ENCODE data around the gene INO80B.
"Not testable (repeated sequence)": the region's sequence is repeated elsewhere in the genome, so short reads cannot be mapped to it uniquely, and the experiment has no call there.

Gene INO80B

GRCh38 chr2:74482801-74483674 lies 28.2 kb downstream of the INO80B start, which contains the start of the genes CCDC142 and TTC31:
Gene CCDC142 (minus strand): TSS chr2:74482998. CDS start chr2:74482837, 161 bp downstream.
Gene TTC31 (plus strand): TSS chr2:74483081. CDS start chr2:74483096, 15 bp downstream.
- peak; percentile 95 for DNase-seq

DNA sequence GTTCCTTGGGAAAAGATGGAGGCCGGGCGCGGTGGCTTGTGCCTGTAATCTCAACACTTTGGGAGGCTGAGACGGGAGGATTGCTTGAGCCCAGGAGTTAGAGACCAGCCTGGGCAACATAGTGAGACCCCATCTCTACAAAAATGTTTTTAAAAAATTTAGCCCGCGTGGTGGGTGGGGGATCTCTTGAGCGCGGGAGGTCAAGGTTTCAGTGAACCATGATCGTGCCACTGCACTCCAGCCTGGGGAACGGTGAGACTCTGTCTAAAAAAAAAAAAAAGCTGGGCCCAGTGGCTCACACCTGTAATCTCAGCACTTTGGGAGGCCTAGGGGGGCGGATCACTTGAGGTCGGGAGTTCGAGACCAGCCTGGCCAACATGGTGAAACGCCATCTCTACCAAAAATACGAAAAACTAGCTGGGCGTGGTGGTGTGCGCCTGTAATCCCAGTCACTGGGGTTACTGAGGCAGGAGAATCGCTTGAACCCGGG lies 28.8 kb downstream of the INO80B start:
- DNase-seq, result not testable (repeated sequence)

DNA sequence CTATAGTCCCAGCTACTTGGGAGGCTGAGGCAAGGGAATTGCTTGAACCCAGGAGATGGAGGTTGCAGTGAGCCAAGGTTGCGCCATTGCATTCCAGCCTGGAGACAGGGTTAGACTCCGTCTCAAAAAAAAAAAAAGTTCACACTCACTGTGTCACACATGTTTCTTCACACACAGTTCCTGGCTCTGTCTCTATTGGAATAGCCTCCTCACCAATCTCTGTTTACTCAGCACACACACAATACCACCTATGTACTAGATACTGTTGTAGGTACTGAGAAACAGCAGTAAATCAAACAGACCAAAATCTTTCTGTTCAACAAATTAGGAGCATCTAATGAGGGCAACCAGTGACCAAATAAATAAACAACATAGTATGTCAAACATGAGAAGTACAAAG lies 31.3 kb downstream of the INO80B start:
- no peak for DNase-seq

- DNase-seq, result no peak
Measured at GRCh38 chr2:74488643-74489481, 34.0 kb downstream of the INO80B start.

DNA sequence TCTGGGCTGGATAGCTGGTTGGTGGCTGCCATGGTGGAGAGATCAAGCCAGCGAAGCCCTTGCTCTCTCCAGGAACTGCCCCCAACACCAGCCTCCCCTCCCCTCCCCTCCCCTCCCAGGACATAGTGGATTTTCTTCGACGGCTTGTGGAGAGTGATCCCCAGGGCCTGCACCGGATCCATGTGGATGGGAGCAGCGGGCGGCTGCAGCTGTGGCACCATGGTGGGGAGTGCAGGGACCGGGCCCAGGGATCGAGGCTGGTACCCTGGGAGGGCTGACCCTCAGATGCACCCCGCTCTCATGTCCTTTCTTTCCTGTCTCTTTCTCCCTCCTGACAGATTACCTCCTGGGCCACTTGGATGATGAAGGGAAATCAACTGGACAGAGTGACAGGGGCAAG lies 35.0 kb downstream of the INO80B start:
- no peak for DNase-seq

DNA sequence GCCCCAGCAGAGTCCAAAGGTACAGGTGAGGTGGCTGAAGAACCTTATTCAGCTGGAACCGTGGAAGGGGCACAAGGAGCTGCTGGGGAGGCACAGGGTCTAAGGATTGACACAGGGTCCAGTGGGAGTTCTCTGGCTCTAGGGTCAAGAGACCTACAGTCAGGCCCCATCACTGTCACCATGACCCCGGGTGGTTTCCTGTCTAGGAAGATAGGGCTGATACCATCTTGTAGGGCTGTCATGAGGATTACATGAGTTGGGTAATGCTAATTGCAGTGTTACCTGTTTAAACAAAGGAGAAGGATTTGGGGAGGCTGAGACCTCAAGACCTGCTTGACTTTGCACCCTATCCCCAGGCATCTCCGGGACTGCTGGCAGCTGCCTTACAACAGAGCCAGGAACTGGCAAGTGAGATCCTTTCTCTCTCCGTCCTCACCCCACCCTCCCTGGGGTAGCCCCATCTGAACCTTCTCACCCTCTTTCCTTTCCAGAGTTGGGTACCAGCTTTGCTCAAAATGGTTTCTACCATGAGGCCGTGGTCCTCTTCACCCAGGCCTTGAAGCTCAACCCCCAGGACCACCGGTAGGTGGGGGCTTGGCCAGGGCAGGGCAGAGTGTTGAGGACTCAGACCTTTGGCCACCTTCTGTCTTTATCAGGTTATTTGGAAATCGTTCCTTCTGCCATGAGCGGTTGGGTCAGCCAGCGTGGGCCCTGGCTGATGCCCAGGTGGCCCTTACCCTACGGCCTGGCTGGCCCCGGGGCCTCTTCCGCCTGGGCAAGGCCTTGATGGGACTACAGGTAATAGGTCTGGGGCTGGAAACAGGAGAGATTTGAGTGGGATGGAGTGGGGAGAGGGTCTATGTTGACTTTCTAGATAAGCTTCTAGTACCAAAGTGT lies 37.0 kb downstream of the INO80B start:
- no peak for DNase-seq

- no peak for DNase-seq
Measured at GRCh38 chr2:74493546-74493945, 38.7 kb downstream of the INO80B start.

DNA sequence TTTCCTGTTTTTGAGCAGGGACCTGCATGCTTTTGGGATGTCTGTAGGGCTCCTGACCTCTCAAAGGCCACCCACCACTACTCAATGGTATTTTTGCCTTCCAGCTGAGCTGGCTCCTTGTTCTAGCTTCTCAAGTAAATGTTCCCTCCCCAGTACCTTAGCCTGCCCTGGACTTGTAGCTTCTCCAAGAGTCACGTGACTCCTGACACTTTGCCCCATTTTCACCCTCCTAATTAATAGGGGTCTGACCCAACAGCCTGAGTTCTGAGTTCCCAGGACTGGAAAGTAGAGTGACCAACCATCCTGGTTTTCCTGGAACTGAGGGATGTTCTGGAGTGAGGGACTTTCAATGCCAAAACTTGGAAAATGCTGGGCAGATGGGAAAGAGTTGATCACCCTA lies 40.6 kb downstream of the INO80B start:
- no peak for DNase-seq

- no peak for DNase-seq
Measured at GRCh38 chr2:74496997-74497776, 42.3 kb downstream of the INO80B start.

DNA sequence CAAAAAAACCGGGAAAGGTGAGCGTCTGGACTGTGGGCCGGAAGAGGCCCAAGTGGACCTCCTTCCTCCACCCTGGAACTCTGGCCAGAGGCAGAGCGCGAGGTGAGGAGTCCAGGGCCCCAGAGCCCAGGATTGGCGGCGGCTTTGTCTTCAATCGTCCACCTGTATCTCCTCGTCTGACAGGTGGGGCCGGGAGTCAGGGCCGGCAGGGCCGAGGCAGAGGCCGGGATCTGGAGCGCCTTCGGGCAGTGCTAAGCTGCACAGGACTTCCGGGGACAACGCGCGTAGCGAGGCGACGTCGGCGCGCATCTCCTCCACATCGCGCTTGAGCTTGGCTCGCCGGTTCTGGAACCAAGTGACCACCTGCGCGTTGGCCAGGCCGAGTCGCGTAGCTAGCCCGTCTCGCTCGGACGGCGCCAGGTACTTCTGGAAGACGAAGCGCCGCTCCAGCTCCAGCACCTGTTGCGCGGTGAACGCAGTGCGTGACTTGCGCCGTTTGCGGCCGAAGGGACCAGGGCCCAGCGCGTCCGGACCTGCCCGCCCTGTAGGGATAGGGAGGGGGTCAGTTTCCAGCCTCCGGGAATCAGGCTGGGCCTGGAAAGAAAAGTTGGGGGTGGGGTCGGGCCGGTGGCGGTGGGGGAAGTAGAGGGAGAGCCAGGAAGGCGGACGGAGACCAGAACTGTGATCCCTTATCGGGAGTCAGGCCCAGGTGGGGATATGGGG lies 43.1 kb downstream of the INO80B start:
- DNase-seq, result peak; percentile 32

- peak; percentile 36 for DNase-seq
Measured at GRCh38 chr2:74498500-74499266, 43.8 kb downstream of the INO80B start.

- DNase-seq, result peak; percentile 14
Measured at GRCh38 chr2:74499267-74499939, 44.5 kb downstream of the INO80B start, which contains the start of gene LBX2. Gene LBX2 (minus strand): TSS chr2:74499603. CDS start chr2:74499537, 66 bp downstream.

- no peak for DNase-seq
Measured at GRCh38 chr2:74499940-74500577, 45.2 kb downstream of the INO80B start.

DNA sequence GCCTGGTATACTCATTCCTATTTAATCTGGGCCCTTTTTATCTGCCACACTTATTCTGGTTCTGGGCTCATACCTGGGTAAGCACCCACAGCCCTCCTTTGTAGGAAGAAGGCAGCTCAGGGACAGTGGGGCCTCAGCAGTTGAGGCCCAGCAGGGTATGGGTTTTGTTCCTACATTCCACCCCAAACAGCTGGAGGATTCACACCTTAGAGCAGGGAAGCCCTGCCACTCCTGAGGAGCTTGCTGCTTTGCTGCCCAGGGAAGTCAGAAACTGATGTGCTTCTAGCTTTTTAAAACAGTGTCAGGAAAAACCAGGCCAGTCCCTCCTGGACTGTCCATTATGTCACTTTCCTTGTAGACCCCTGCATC lies 45.7 kb downstream of the INO80B start:
- no peak for DNase-seq

DNA sequence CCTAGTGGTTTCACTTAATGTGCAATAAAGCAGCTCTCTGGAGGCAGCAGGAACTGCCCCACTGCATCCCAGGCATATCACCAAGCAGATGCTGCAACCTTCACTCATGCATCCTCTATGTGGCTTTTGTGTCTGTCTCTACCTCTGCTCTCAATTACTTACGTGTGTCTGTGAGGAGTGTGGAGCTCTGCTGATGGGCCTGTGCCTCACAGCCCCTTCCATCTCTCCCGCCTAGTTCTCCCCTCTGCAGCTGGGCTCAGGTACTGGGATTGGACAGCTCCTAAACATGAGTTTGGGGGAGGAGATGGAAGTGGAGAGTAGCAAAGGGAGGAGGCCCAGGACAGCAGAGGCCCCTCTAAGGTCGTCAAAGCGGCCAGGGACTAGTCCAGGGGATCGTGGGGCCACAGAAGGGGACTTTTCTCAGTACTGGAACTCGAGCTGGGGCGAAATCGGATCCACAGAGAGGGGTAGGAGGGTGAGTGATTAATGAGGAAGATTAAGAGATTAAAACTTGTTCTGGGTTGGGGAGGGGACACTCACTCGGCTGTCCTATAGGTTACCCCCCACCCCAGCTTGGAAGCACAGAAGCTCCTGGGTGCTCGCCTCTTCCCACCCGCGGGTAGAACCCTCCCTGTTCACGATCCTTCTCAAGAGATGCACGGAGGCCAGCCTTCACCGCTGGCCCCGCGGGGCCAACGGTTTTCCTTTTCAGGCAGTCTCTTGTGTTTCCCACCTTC lies 46.6 kb downstream of the INO80B start:
- no peak for DNase-seq

- DNase-seq, result no peak
Measured at GRCh38 chr2:74502147-74502719, 47.3 kb downstream of the INO80B start.

GRCh38 chr2:74502720-74503505 lies 48.0 kb downstream of the INO80B start:
- DNase-seq, result peak; percentile 54
